Hair follicle dermal papilla cell (primary cell): ENCODE results near the gene OR10J4. TPM values are rescaled to one million over a fixed set of nuclear protein-coding genes. Genes with fewer than 3 reads are reported as not detected.

Experiments used
- total RNA-seq: library from RNA; depleted of rRNA; stranded (reverse); fragments of >200 nt; gene quantifications from 2 replicates; pipeline ENCODE4 v1.2.3, GENCODE V29; 2012

OR10J4 gene
- not detected in 2 replicates for total RNA-seq

DNA sequence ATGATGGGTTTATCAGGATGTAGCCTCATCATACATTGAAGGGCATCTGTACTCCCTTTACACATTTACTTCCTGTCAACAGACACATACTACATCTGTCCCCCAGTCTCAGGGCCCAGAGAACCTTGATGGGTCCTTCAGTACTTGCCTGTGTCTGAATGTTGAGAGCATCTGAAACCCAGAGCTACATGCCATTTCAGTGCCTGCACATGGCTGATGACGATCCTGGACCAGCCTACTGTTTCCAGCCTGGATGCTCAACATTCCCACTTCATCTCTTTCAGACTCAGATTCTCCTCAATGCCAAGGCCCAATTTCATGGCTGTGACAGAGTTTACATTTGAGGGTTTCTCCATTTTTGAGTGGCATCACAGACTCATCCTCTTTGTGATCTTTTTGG lies at the start of gene OR10J4:
Gene OR10J4, plus strand, starts transcription at position 301 of the 400 bp plus-strand sequence.

DNA sequence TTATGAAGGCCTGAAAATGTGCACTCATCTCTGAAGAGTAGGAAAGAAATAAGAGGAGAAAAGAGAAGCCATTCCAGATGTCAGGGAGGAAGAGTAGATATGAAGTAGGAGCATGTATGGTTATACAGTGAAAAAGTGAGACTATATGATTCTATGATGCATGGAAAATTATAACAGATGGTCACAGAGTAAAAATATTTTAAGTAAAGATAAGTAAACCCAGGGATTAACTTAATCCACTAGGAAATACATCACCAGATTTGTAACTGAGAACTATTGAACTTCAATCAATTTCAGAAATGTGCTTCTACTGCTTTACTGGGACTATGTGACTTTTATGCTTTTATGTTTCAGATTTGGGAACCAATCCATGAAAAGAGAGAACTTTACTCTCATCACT lies 7.4 kb downstream of the OR10J4 start, which contains the start of gene OR10J1:
Gene OR10J1, plus strand, starts transcription at position 301 of the 400 bp plus-strand sequence. Its CDS starts 70 bp downstream, at position 371.

Other genes with a start within 250 kb of the OR10J4 start
- gene ACKR1, start 227.3 kb upstream of the OR10J4 start, total RNA-seq: not detected in 2 replicates
- gene FCER1A, start 129.9 kb upstream of the OR10J4 start, total RNA-seq: not detected in 2 replicates
- gene OR10J1, start 7.5 kb downstream of the OR10J4 start, total RNA-seq: not detected in 2 replicates
- gene OR10J5, start 103.8 kb downstream of the OR10J4 start, total RNA-seq: not detected in 2 replicates
- not detected in 2 replicates for gene APCS, start 155.6 kb downstream of the OR10J4 start, total RNA-seq